GM23248 (cell line): ENCODE measurements around the gene PLXDC1. TPM values are rescaled to one million over a fixed set of nuclear protein-coding genes. Genes with fewer than 3 reads are reported as not detected.

Experiments
- DNase-seq: peaks from one replicate; pipeline ENCODE4 v3.0.0-alpha.2; 2015
- H2AFZ ChIP-seq: fragments of 200-600 bp; sonication (generic); 2 replicates; pipeline ENCODE4 v1.6.1; 2016; ENCODE audit warnings: antibody characterized with exemption
- H3F3A ChIP-seq: fragments of 200-600 bp; sonication (generic); 2 replicates; pipeline ENCODE4 v1.6.1; 2016; ENCODE audit warnings: mild to moderate bottlenecking, antibody characterized with exemption, mixed run types; ENCODE audit not compliant: insufficient read depth
- H3K27ac ChIP-seq: fragments of 200-600 bp; sonication (generic); 2 replicates; pipeline ENCODE4 v1.5.1; 2016; ENCODE audit warnings: mild to moderate bottlenecking
- H3K27me3 ChIP-seq: fragments of 200-600 bp; sonication (generic); replicated peaks from 2 replicates; pipeline ENCODE4 v1.6.1; 2016; ENCODE audit warnings: mild to moderate bottlenecking; ENCODE audit not compliant: insufficient read depth
- H3K36me3 ChIP-seq: fragments of 200-600 bp; sonication (generic); 2 replicates; pipeline ENCODE4 v1.6.1; 2016; ENCODE audit warnings: low read depth, mild to moderate bottlenecking
- H3K4me1 ChIP-seq: fragments of 200-600 bp; sonication (generic); 2 replicates; pipeline ENCODE4 v1.6.1; 2016; ENCODE audit warnings: mild to moderate bottlenecking; ENCODE audit not compliant: insufficient read depth
- H3K4me2 ChIP-seq: fragments of 200-600 bp; sonication (generic); one replicate; pipeline ENCODE4 v1.6.1; 2016; ENCODE audit warnings: mild to moderate bottlenecking; ENCODE audit not compliant: unreplicated experiment
- H3K4me3 ChIP-seq: fragments of 200-600 bp; sonication (generic); 2 replicates; pipeline ENCODE4 v1.5.1; 2016; ENCODE audit warnings: mild to moderate bottlenecking
- H3K79me2 ChIP-seq: fragments of 200-600 bp; sonication (generic); 2 replicates; pipeline ENCODE4 v1.6.1; 2016; ENCODE audit warnings: mild to moderate bottlenecking; ENCODE audit not compliant: insufficient read depth
- H3K9ac ChIP-seq: fragments of 200-600 bp; sonication (generic); 2 replicates; pipeline ENCODE4 v1.6.1; 2016; ENCODE audit warnings: mild to moderate bottlenecking
- H3K9me2 ChIP-seq: fragments of 200-600 bp; sonication (generic); 2 replicates; pipeline ENCODE4 v1.6.1; 2016; ENCODE audit warnings: mixed run types, mild to moderate bottlenecking, moderate library complexity; ENCODE audit not compliant: insufficient read depth
- H3K9me3 ChIP-seq: fragments of 200-600 bp; sonication (generic); one replicate; pipeline ENCODE4 v1.6.1; 2017; ENCODE audit warnings: low read depth
- H4K20me1 ChIP-seq: fragments of 200-600 bp; sonication (generic); 2 replicates; pipeline ENCODE4 v1.6.0; 2016; ENCODE audit not compliant: insufficient read depth
- EZH2 ChIP-seq: fragments of 200-600 bp; sonication (generic); IDR thresholded peaks from 2 replicates; pipeline ENCODE4 v1.6.1; 2018; ENCODE audit warnings: antibody characterized with exemption, mild to moderate bottlenecking; ENCODE audit not compliant: insufficient read depth, poor library complexity, severe bottlenecking
- EZH2phosphoT487 ChIP-seq: fragments of 200-600 bp; sonication (generic); IDR thresholded peaks from 2 replicates; pipeline ENCODE4 v1.6.1; 2018; ENCODE audit warnings: antibody characterized with exemption, moderate library complexity, mild to moderate bottlenecking, low read depth; ENCODE audit not compliant: insufficient read depth
- WGBS, 2 experiments: methylation state at CpG; one replicate each; pipeline ENCODE4 v1.1.6; 2015 to 2017; ENCODE audit warnings: low lambda C conversion rate in 2 of 2, low coverage in 1 of 2; ENCODE audit errors: missing lambda C conversion rate in 2 of 2; 5-methylcytosine and 5-hydroxymethylcytosine counted together
- in situ Hi-C: fragments of 300-500 bp; cut with MboI; formaldehyde crosslinking; loops from 2 replicates; pipeline ENCODE4 v1.15.0; 2020
- polyA plus RNA-seq: library from polyadenylated mRNA; unstranded; fragments of >200 nt; fragmentation: Nextera tagmentation; extraction: Ambion mirVana; gene quantifications from 2 replicates; pipeline ENCODE4 v1.2.1, GENCODE V29; 2016
- total RNA-seq: library from RNA; depleted of rRNA; stranded (reverse); fragments of >200 nt; shearing (Covaris generic); gene quantifications from 2 replicates; pipeline ENCODE4 v1.2.3, GENCODE V29; 2014

PLXDC1 gene
- total and polyA plus RNA-seq, 2 experiments from 2014 or later, result 0.24 TPM; not detected in 1

DNA sequence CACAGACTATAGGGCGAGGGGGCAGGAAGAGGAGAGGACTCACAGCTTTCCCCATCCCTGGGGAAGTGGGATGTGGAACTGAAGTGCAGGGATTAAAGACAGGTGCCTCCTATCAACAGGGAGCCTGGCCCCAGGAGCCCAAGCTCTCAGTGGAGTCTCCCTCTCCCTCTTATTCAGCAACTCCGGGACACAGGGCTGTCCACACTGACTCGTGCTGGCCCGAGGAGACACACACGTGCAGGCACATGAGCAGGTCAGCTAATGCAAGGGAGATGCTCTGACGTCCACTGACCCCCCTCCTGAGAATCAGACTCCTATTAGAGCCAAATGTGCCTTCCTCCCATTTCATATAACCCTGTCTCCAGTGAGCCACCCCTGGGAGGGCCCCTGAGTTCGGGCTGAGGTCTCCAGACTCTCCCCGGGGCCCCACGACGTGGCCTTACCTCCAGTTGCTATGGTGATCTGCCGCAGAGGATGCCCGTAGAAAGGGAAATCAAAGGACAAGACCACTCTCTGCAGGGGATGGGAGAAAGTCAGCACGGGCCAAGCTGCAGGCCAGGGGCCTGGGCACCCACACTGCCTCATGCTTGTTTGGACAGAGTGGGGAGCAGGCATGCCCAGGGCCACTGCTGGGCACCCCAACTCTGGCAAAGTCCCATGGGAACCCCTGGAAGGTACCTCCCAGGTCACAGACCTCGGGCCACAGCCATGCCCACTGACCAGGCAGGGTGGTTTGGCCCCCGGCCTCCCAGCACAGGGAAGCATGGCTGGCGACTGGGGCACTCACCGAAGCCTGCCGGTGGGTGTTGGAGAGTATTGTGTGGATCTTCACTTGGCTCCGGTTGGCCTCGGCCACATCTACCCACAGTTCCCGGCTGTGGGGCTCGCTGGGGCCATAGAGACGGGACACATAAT lies 42.7 kb downstream of the PLXDC1 start:
- Histone ChIP-seq H3K27ac (no peak overlapping the region), H3F3A (no peaks in the 10 kb centered on the region)
- WGBS, 2 experiments, result 68% methylated on average over 23 of the region's 23 CpGs

DNA sequence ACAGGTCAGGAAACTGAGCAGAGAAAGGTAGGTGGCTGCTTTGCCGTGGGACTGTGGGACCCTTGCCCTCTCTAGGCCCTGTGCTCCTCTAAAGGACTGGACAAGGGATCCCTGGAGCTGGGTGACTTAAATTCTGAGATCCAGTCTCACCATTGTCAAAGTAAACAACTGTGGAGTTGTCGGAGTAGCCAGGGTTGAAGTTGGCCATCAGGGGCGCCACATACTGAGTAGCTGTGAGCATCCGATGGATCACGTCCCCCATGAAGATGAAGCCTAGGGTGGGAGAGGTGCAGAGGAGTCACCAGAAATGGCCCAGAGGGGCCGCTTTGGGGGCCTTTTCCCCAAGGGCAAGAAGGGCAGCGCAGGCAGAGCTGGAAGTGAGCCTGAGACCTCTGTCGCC lies 43.5 kb downstream of the PLXDC1 start:
- Histone ChIP-seq H3K9ac (no peak overlapping the region), H3F3A (no peaks in the 10 kb centered on the region), H3K9me2 (no peaks in the 10 kb centered on the region), H3K9me3 (no peaks in the 10 kb centered on the region), H3K4me2 (no peak overlapping the region), H3K79me2 (no peaks in the 10 kb centered on the region), H3K36me3 (no peaks in the 10 kb centered on the region), H4K20me1 (no peaks in the 10 kb centered on the region), H2AFZ (no peak overlapping the region), H3K27ac (no peak overlapping the region), H3K27me3 (peaks cover 13% of the 10 kb centered on the region; the same call in 1 of the 2 replicates), H3K4me1 (no peaks in the 10 kb centered on the region), H3K4me3 (no peak overlapping the region)
- in situ Hi-C loops, result no loop called here
- DNase-seq, result no peak
- 87 to 90% methylated on average over 8 of the region's 8 CpGs for WGBS, 2 experiments
- TF ChIP-seq EZH2, result no peak
- no peak for TF ChIP-seq EZH2phosphoT487

More for the DNA sequence above, 42.7 kb downstream of the PLXDC1 start:
- no peak for DNase-seq
- H3K9me3 ChIP-seq, result no peaks in the 10 kb centered on the region
- H3K4me1 ChIP-seq, result no peaks in the 10 kb centered on the region
- H4K20me1 ChIP-seq, result no peaks in the 10 kb centered on the region
- no peak overlapping the region for H2AFZ ChIP-seq
- H3K27me3 ChIP-seq, result peaks cover 13% of the 10 kb centered on the region; the same call in 1 of the 2 replicates
- in situ Hi-C loops, result no loop called here
- H3K9me2 ChIP-seq, result no peaks in the 10 kb centered on the region
- TF ChIP-seq EZH2phosphoT487, result no peak
- TF ChIP-seq EZH2, result no peak
- H3K9ac ChIP-seq, result no peak overlapping the region
- H3K4me2 ChIP-seq, result no peak overlapping the region
- H3K36me3 ChIP-seq, result no peaks in the 10 kb centered on the region
- no peaks in the 10 kb centered on the region for H3K79me2 ChIP-seq
- H3K4me3 ChIP-seq, result no peak overlapping the region

DNA sequence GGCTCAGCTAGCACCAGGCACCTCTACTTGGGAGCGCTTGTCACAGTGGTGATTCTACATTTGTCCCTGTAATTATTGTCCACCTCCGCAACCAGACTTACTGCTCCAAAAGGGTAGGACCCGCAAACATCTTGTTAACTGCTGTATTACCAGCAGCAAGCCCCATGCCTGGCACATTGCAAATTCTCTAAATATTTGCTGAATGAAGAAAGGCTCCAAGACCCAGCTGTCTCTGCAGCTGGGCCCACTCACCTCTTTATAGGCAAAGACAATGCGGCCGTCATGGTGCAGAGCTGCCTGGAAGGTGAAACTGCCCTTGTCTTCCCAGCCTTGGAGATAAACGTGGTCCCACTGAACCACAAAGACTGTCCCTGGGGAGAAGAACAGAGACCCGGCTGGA lies 44.3 kb downstream of the PLXDC1 start:
- H3K9me3 ChIP-seq, result no peaks in the 10 kb centered on the region
- H3K79me2 ChIP-seq, result no peaks in the 10 kb centered on the region
- H3K27ac ChIP-seq, result no peak overlapping the region
- H3K27me3 ChIP-seq, result peaks cover 13% of the 10 kb centered on the region; the same call in 1 of the 2 replicates
- WGBS, 2 experiments, result 72 to 73% methylated on average over 7 of the region's 7 CpGs
- H4K20me1 ChIP-seq, result no peaks in the 10 kb centered on the region
- no peaks in the 10 kb centered on the region for H3K36me3 ChIP-seq
- no peak overlapping the region for H2AFZ ChIP-seq
- no peaks in the 10 kb centered on the region for H3K4me1 ChIP-seq
- H3K9ac ChIP-seq, result no peak overlapping the region
- H3K4me3 ChIP-seq, result no peak overlapping the region
- in situ Hi-C loops, result no loop called here
- no peaks in the 10 kb centered on the region for H3K9me2 ChIP-seq
- TF ChIP-seq EZH2phosphoT487 (no peak), EZH2 (no peak)
- no peak overlapping the region for H3K4me2 ChIP-seq
- H3F3A ChIP-seq, result no peaks in the 10 kb centered on the region
- no peak for DNase-seq

DNA sequence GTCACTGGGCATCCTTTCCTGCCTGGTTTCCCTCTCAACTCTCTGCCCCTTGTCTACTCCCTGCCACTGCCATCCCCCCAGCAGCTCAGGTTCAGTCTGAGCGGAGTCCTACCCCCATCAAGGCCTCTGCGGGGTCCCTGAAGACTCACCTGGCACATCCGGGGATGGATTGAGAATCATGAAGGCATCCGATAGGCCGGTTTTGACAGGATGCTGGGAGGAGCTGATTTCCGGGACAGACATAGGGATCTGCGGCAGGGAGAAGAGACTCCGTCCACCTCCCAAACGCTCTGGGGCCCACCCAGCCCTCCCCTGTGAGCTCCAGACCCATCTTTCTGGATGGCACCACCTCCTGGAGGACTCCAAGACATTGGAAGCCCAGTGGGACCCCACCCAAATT lies 45.7 kb downstream of the PLXDC1 start:
- Histone ChIP-seq H3K9ac (no peak overlapping the region), H2AFZ (no peak overlapping the region), H3K9me2 (no peaks in the 10 kb centered on the region), H3K4me1 (no peaks in the 10 kb centered on the region), H3K9me3 (no peaks in the 10 kb centered on the region), H3K4me3 (no peak overlapping the region), H3K4me2 (no peak overlapping the region), H3K27ac (no peak overlapping the region), H3K79me2 (no peaks in the 10 kb centered on the region), H3K36me3 (no peaks in the 10 kb centered on the region), H3F3A (no peaks in the 10 kb centered on the region), H4K20me1 (no peaks in the 10 kb centered on the region), H3K27me3 (peaks cover 13% of the 10 kb centered on the region; the same call in 1 of the 2 replicates)
- no peak for DNase-seq
- TF ChIP-seq EZH2 (no peak), EZH2phosphoT487 (no peak)
- in situ Hi-C loops, result no loop called here
- WGBS, 2 experiments, result 73 to 83% methylated on average over 9 of the region's 9 CpGs
